Prostate gland (tissue), 2 donors: ENCODE measurements around the gene CHD3.

ENCODE experiments used
- POLR2A ChIP-seq: fragments of 450-650 bp; IDR thresholded peaks from one replicate; pipeline ENCODE4 v1.6.1; 2016; ENCODE audit warnings: antibody characterized with exemption, mild to moderate bottlenecking
- TF ChIP-seq, protein P1 (sequence below), 4 experiments: fragments of 200-600 bp in 2 of 4; fragments of 450-650 bp in 2 of 4; sonication (generic) in 2 of 4; IDR thresholded peaks; 1 replicate in 3 of 4; 2 replicates in 1 of 4; pipeline ENCODE4 v1.5.1; 2016 to 2019; ENCODE audit warnings: antibody characterized with exemption in 4 of 4, mild to moderate bottlenecking in 2 of 4, moderate library complexity in 2 of 4

DNA sequence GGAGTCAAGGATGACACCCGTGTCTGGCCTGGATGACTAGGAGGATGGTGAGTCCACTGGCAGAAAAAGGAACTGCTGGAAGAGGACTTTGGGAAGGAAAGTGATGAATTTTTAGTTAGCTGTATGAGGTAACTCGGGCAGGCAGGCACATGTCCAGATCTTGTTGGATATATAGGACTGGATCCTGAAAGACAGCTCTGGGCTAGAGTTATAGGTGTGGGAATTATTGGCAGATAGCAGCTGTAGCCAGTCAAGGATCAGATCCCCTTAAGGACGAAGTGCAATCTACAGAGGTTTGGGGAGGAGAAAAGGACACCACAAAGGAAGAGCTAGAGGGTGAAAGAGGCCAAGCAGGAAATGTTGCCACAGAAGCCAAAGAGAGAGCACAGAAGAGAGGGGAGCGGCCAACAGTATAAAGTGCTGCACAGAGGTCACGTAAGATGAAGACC is 20.7 kb upstream of the CHD3 start:
- TF ChIP-seq POLR2A, result no peak
- TF ChIP-seq, protein P1, sequence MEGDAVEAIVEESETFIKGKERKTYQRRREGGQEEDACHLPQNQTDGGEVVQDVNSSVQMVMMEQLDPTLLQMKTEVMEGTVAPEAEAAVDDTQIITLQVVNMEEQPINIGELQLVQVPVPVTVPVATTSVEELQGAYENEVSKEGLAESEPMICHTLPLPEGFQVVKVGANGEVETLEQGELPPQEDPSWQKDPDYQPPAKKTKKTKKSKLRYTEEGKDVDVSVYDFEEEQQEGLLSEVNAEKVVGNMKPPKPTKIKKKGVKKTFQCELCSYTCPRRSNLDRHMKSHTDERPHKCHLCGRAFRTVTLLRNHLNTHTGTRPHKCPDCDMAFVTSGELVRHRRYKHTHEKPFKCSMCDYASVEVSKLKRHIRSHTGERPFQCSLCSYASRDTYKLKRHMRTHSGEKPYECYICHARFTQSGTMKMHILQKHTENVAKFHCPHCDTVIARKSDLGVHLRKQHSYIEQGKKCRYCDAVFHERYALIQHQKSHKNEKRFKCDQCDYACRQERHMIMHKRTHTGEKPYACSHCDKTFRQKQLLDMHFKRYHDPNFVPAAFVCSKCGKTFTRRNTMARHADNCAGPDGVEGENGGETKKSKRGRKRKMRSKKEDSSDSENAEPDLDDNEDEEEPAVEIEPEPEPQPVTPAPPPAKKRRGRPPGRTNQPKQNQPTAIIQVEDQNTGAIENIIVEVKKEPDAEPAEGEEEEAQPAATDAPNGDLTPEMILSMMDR (IDR thresholded peaks at IDR 0.05), result no peak
